Activated CD4-positive, alpha-beta T cell treated with anti-CD3 and anti-CD28 coated beads, Interleukin-2, amount 50 U/mL, for 1 hour (primary cell): ENCODE measurements around the gene ILF2.
"Not testable (repeated sequence)": the region's sequence is repeated elsewhere in the genome, so short reads cannot be mapped to it uniquely, and the experiment has no call there.

Experiments used
- DNase-seq: peaks from one replicate; pipeline ENCODE4 v3.0.0-alpha.2; 2020

Gene ILF2

GRCh38 chr1:153670859-153671627, at the start of gene ILF2:
TSS of gene ILF2 (minus strand) at chr1:153670993. CDS start at chr1:153670922, 71 bp downstream.
- DNase-seq: peak; percentile 98

- no peak for DNase-seq
These were observed 46.5 kb upstream of the ILF2 start for GRCh38 chr1:153717330-153717729.

- DNase-seq: not testable (repeated sequence)
These were observed 45.4 kb upstream of the ILF2 start for GRCh38 chr1:153716211-153716610.

GRCh38 chr1:153711026-153711425, 40.2 kb upstream of the ILF2 start:
- no peak for DNase-seq

GRCh38 chr1:153705484-153705883, 34.7 kb upstream of the ILF2 start:
- no peak for DNase-seq

GRCh38 chr1:153699768-153700167, 29.0 kb upstream of the ILF2 start:
- DNase-seq: no peak

GRCh38 chr1:153698923-153699714, 28.3 kb upstream of the ILF2 start:
- no peak for DNase-seq

- no peak for DNase-seq
These were observed 27.5 kb upstream of the ILF2 start for GRCh38 chr1:153698020-153698922.

GRCh38 chr1:153697191-153698019, 26.6 kb upstream of the ILF2 start:
- DNase-seq: no peak

GRCh38 chr1:153696741-153697140, 25.9 kb upstream of the ILF2 start:
- no peak for DNase-seq

GRCh38 chr1:153693466-153693865, 22.7 kb upstream of the ILF2 start:
- no peak for DNase-seq

GRCh38 chr1:153688736-153689328, 18.0 kb upstream of the ILF2 start:
- DNase-seq: no peak

GRCh38 chr1:153688276-153688675, 17.5 kb upstream of the ILF2 start:
- DNase-seq: no peak

GRCh38 chr1:153687346-153688125, 16.7 kb upstream of the ILF2 start:
- DNase-seq: no peak

- no peak for DNase-seq
These were observed 14.9 kb upstream of the ILF2 start for GRCh38 chr1:153685544-153686340.

GRCh38 chr1:153684892-153685291, 14.1 kb upstream of the ILF2 start:
- DNase-seq: no peak

GRCh38 chr1:153683854-153684253, 13.1 kb upstream of the ILF2 start:
- DNase-seq: no peak

GRCh38 chr1:153682730-153683129, 11.9 kb upstream of the ILF2 start:
- no peak for DNase-seq

- DNase-seq: no peak
These were observed 9.3 kb upstream of the ILF2 start for GRCh38 chr1:153680120-153680403.
